Sciatic nerve (tissue), 2 donors: ENCODE measurements around the gene RUNX2. TPM values are rescaled to one million over a fixed set of nuclear protein-coding genes. Genes with fewer than 3 reads are reported as not detected.
A peak's percentile ranks its signal among the peaks of the same experiment; 100 is the strongest.
"Not testable (repeated sequence)": the region's sequence is repeated elsewhere in the genome, so short reads cannot be mapped to it uniquely, and the experiment has no call there.

ENCODE experiments used
- ATAC-seq: fragments of 200-7000 bp; cut with Tn5 transposase; one replicate; pipeline ENCODE4 v1.9.1; 2020; ENCODE audit warnings: mild to moderate bottlenecking, moderate library complexity
- DNase-seq: peaks from one replicate; pipeline ENCODE4 v3.0.0-alpha.2; 2020; ENCODE audit warnings: low spot score
- intact Hi-C: fragments of 100-400 bp; cut with DNase I; formaldehyde crosslinking; loops from one replicate; pipeline ENCODE4 v1.14.2; 2022
- total RNA-seq: library from RNA; stranded (reverse); fragmentation: NEBNext Ultra II Directional; extraction: Animal tissue kit (Norgen Biotek cat#: 25700); gene quantifications from one replicate; pipeline ENCODE4 v1.2.1, GENCODE V29; 2021
- donor health status: DM: no; HTN: no; CAD: no.
- donor health status: DM: no; HTN: no; CAD: no.

The RUNX2 gene
- total RNA-seq, 1 donor from 2014 or later = 18.0 TPM

GRCh38 chr6:45664707-45665106 is 336.6 kb downstream of the RUNX2 start:
- no peak for ATAC-seq
- intact Hi-C loops = no loop called here
- no peak for DNase-seq

GRCh38 chr6:45665859-45666258 is 337.7 kb downstream of the RUNX2 start:
- ATAC-seq = no peak
- DNase-seq = no peak
- intact Hi-C loops = no loop called here

- ATAC-seq (no peak), DNase-seq (no peak)
- intact Hi-C loops = no loop called here
These were observed 338.7 kb downstream of the RUNX2 start for GRCh38 chr6:45666846-45667245.

GRCh38 chr6:45667300-45667699 is 339.2 kb downstream of the RUNX2 start:
- intact Hi-C loops = no loop called here
- DNase-seq = no peak
- ATAC-seq = peak; percentile 42

- no peak for ATAC-seq
- DNase-seq = no peak
- intact Hi-C loops = no loop called here
These were observed 339.6 kb downstream of the RUNX2 start for GRCh38 chr6:45667766-45668165.

- no peak for ATAC-seq
- intact Hi-C loops = no loop called here
- DNase-seq = no peak
These were observed 340.6 kb downstream of the RUNX2 start for GRCh38 chr6:45668705-45669104.

- ATAC-seq, DNase-seq, intact Hi-C loops: not testable (repeated sequence)
These were observed 345.0 kb downstream of the RUNX2 start for GRCh38 chr6:45673167-45673566.

- ATAC-seq, DNase-seq, intact Hi-C loops: not testable (repeated sequence)
These were observed 347.0 kb downstream of the RUNX2 start for GRCh38 chr6:45675166-45675565.

- DNase-seq (no peak), ATAC-seq (no peak)
- intact Hi-C loops = no loop called here
These were observed 347.5 kb downstream of the RUNX2 start for GRCh38 chr6:45675634-45676033.

GRCh38 chr6:45676380-45676779 is 348.2 kb downstream of the RUNX2 start:
- no peak for DNase-seq
- intact Hi-C loops = no loop called here

GRCh38 chr6:45677381-45678284 is 349.5 kb downstream of the RUNX2 start:
- intact Hi-C loops = no loop called here
- no peak for DNase-seq
- ATAC-seq = peak; percentile 92

More at GRCh38 chr6:45676380-45676779, 348.2 kb downstream of the RUNX2 start:
- no peak for ATAC-seq

- DNase-seq (no peak), ATAC-seq (peak; percentile 33)
- intact Hi-C loops = no loop called here
These were observed 350.1 kb downstream of the RUNX2 start for GRCh38 chr6:45678285-45678607.

- intact Hi-C loops = no loop called here
- ATAC-seq (no peak), DNase-seq (no peak)
These were observed 351.0 kb downstream of the RUNX2 start for GRCh38 chr6:45679163-45679562.

GRCh38 chr6:45679631-45680030 is 351.5 kb downstream of the RUNX2 start:
- intact Hi-C loops = no loop called here
- DNase-seq = no peak
- no peak for ATAC-seq

- ATAC-seq (no peak), DNase-seq (no peak)
- intact Hi-C loops = no loop called here
These were observed 353.9 kb downstream of the RUNX2 start for GRCh38 chr6:45681860-45682511.

- DNase-seq (no peak), ATAC-seq (no peak)
- intact Hi-C loops = no loop called here
These were observed 356.3 kb downstream of the RUNX2 start for GRCh38 chr6:45684476-45684875.

- no peak for DNase-seq
These were observed 356.9 kb downstream of the RUNX2 start for GRCh38 chr6:45685076-45685475.

GRCh38 chr6:45686841-45687569 is 358.9 kb downstream of the RUNX2 start:
- DNase-seq (no peak), ATAC-seq (no peak)
- intact Hi-C loops = no loop called here

More at GRCh38 chr6:45685076-45685475, 356.9 kb downstream of the RUNX2 start:
- intact Hi-C loops = no loop called here
- ATAC-seq = no peak

- intact Hi-C loops = no loop called here
- no peak for ATAC-seq
- DNase-seq = no peak
These were observed 359.4 kb downstream of the RUNX2 start for GRCh38 chr6:45687570-45687969.

GRCh38 chr6:45688180-45688579 is 360.1 kb downstream of the RUNX2 start:
- intact Hi-C loops = no loop called here
- DNase-seq = no peak
- no peak for ATAC-seq
